NCI-H82 treated with DMSO at 0.1 percent for 48 hours (cell line): ENCODE measurements around the gene CYBRD1.
"Not testable (repeated sequence)": the region's sequence is repeated elsewhere in the genome, so short reads cannot be mapped to it uniquely, and the experiment has no call there.

Experiments used
- DNase-seq: peaks from one replicate; lab custom pipeline; 2025; ENCODE audit not compliant: unreplicated experiment; lab: John Stamatoyannopoulos, UW

Gene CYBRD1

GRCh38 chr2:171522052-171522787 lies at the start of gene CYBRD1:
TSS of gene CYBRD1 (plus strand) at chr2:171522474. CDS start at chr2:171522546, 72 bp downstream.
- no peak for DNase-seq

- no peak for DNase-seq
These were observed 46.3 kb upstream of the CYBRD1 start for GRCh38 chr2:171475979-171476378.

- no peak for DNase-seq
These were observed 43.9 kb upstream of the CYBRD1 start for GRCh38 chr2:171478345-171478744.

GRCh38 chr2:171479154-171479814 lies 43.0 kb upstream of the CYBRD1 start:
- DNase-seq, result no peak

GRCh38 chr2:171480908-171481307 lies 41.4 kb upstream of the CYBRD1 start:
- DNase-seq, result no peak

- DNase-seq, result no peak
These were observed 40.0 kb upstream of the CYBRD1 start for GRCh38 chr2:171482308-171482707.

- DNase-seq, result no peak
These were observed 39.4 kb upstream of the CYBRD1 start for GRCh38 chr2:171482877-171483276.

- no peak for DNase-seq
These were observed 38.5 kb upstream of the CYBRD1 start for GRCh38 chr2:171483793-171484192.

GRCh38 chr2:171485116-171485515 lies 37.2 kb upstream of the CYBRD1 start:
- DNase-seq, result no peak

- DNase-seq, result no peak
These were observed 35.1 kb upstream of the CYBRD1 start for GRCh38 chr2:171487201-171487600.

GRCh38 chr2:171487803-171488259 lies 34.4 kb upstream of the CYBRD1 start:
- DNase-seq, result no peak

GRCh38 chr2:171490577-171490976 lies 31.7 kb upstream of the CYBRD1 start:
- DNase-seq, result no peak

- DNase-seq, result no peak
These were observed 31.0 kb upstream of the CYBRD1 start for GRCh38 chr2:171491292-171491691.

- no peak for DNase-seq
These were observed 29.6 kb upstream of the CYBRD1 start for GRCh38 chr2:171492664-171493063.

- DNase-seq, result not testable (repeated sequence)
These were observed 24.6 kb upstream of the CYBRD1 start for GRCh38 chr2:171497664-171498063.

- DNase-seq, result no peak
These were observed 16.9 kb upstream of the CYBRD1 start for GRCh38 chr2:171505374-171505773.

- no peak for DNase-seq
These were observed 12.1 kb upstream of the CYBRD1 start for GRCh38 chr2:171509945-171510731.

- DNase-seq, result no peak
These were observed 10.3 kb upstream of the CYBRD1 start for GRCh38 chr2:171512014-171512413.

- DNase-seq, result no peak
These were observed 9.5 kb upstream of the CYBRD1 start for GRCh38 chr2:171512683-171513195.

GRCh38 chr2:171513719-171514160 lies 8.5 kb upstream of the CYBRD1 start:
- DNase-seq, result no peak

GRCh38 chr2:171514908-171515582 lies 7.2 kb upstream of the CYBRD1 start:
- no peak for DNase-seq
